GM04503 (cell line): ENCODE measurements around the gene NOTCH1.

Experiments used
- DNase-seq: peaks from one replicate; pipeline ENCODE4 v3.0.0-alpha.2; 2012; ENCODE audit warnings: low read depth

The NOTCH1 gene

DNA sequence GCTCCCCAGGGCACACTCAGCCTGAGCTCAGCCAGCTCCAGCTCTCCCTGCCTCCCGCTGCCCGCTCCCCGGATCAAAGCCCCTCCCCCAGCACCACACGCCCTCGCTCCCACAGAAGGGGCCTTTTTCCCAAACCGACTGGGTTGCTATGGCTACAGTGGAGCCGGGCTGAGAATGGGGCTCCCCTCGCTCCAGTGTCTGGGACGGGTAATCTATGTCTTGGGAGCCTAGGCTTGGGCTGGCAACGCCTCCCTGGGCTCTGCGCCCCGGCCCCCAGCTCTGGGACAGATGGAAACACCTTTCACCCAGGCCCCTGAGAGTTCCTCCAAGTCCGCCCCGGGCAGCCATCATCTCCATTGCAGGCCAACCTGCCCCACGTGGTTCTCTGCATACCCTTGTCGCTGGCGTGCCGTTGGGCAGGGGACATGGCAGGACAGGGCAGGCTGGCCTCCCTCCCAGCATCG is 29.6 kb downstream of the NOTCH1 start:
- no peak for DNase-seq

DNA sequence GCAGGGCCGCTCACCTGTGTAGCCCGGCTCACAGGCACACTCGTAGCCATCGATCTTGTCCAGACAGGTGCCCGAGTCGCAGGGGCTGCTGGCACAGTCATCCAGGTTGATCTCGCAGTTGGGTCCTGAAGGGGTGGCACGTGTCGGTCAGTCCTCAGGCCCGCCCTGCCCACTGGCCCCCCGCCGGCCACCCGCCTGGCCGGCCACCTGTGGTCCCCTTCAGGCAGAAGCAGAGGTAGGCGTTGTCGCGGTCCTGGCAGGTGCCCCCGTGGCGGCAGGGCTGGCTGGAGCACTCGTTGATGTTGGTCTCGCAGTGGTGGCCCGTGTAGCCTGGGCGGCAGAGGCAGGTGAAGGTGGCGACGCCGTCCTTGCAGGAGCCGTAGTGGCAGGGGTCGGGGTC is 30.6 kb downstream of the NOTCH1 start:
- no peak for DNase-seq

DNA sequence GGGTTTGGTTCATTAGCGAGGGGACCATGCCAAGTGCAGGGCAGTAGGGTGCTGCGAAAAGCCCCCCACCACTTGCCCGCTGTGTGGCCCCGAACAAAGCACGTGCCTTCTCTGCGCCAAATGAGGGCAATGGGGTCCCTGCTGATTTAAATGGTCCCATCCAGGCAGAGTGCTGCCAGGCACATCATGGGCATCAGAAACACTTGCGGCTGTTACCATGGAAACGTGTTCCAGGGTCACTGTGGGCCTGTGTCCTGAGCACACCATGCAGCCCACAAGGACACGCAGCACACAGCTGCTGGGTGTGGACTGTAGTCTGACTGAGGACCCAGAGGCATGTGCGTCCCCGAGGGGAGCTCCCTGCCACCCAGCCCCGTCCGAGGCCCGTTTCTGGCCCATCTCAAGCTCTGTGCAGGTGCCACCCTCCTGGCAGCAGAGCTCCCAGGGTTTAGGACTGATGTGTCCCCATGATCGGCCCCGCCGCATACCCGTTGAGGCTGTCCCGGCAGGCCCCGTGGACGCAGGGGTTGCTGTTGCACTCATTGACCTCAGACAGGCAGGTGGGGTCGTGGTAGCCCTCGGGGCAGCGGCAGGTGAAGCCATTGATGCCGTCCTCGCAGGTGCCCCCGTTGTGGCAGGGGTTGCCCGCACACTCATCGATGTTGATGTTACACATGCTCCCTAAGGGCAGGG is 31.7 kb downstream of the NOTCH1 start:
- no peak for DNase-seq

DNA sequence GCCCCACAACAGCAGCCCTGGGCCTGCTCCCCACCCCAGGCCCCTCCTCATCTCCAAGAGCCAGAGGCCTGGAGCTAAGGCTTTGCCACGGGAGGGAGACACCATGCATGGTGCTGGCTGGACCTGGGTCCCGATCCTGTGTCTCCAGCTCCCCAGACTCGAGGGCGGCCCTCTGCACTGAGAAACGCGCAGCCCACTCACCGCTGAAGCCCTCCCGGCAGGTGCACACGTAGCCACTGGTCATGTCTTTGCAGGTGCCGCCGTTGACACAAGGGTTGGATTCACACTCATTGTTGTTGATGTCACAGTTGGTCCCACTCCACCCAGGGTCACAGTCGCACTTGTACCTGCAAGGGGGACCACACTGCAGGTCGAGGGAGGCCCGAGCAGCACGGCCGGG is 32.7 kb downstream of the NOTCH1 start:
- DNase-seq, result no peak

DNA sequence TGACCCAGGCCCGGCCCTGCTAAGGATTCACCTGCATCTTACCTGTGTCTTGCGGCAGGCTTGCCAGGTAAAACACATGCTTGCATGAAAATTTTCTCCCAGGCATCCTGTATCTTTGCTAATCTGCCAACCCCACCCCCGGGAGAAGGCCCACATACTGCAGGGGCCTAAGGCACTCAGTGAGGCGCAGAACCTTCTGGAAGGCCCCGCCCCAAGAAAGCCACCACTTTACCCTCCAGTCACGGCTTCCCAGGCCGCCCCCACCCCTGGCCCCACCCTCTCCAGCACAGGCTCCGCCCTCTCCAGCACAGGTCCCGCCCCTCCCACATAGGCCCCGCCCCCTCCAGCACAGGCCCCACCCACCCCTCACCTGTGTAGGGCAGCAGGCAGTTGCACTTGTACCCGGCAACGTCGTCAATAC is 33.2 kb downstream of the NOTCH1 start:
- DNase-seq, result no peak

DNA sequence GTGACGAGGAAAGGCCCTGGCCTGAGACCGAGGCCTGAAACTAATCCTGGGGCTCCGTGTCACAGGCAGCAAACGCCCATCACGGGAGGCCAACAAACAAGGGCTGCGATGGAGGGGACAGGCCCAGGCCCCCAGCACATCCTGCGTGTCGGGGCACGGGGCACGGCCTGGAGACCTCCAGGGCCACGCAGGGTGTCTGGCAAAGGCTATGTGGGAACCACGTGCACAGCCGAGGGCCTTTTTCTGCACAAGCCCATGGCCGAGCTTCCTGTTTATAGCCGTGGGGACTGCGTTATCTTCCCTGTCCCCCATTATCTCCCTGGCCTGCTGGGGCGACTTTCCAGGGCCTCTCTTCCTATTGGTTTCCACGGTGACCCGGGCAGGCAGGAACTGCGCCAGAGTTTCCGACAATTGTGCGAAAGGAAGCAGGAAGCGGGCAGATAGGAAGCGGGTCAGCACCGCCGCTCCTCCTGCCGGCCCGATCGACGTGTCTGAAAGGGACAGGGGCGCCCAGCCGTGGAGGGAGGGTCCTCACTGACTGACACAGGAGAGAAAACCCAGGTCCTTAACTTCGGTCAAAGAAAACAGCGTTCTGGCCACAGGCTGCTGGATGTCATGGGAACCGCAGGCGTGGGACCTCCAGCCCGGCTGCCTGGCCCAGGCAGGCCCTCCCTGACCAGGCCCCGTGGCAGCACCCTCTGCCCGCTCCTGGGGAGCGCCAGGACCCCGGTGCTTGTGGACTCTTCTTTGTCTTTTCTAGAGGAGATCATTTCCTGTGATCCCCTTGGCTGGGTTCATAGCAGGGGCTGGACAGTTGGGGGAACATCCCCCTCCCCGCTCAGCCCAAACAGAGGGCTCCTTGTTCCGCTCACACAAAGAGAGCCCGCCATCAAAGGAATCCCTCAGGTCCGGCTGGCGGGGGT is 33.9 kb downstream of the NOTCH1 start:
- no peak for DNase-seq

DNA sequence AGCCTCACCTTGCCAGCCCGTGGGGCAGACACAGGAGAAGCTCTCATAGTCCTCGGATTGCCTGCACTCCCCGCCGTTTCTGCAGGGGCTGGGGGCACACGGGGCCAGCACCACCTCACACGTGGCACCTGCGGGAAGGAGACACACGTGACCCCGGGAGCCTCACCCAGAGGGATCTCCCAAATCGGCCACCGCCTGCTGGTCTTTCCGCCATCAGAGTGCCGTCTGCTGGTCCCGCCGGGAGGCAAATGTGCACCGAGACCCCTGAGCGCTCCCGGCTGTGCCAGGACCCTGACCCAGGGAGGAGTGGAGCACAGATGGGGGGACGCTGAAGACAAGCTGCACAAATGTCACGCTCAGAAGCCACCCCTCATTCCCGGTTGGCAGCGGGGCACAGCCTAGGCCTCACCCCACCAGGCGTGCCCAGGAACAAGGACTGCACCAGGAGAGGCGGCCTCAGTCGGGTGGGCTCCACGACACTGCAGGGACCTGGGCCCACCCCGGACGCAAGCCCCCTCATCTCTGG is 34.6 kb downstream of the NOTCH1 start:
- no peak for DNase-seq

DNA sequence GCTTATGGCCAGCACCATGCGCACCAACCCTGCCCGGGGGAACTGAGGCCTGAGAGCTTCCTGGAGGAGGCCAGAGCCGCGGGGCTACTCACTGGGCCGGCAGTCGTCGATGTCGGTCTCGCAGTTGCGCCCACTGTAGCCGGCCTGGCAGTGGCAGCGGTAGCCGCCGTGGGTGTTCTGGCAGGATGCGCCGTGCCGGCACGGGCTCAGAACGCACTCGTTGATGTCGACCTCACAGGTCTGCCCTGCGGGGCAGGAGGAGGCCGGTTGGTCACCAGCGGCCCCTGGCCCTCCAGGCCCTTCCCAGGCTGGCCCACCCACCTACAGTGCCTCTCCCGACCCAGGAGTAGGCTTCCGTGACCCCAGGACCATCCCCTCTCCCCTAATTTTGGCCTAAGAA is 35.3 kb downstream of the NOTCH1 start:
- no peak for DNase-seq

DNA sequence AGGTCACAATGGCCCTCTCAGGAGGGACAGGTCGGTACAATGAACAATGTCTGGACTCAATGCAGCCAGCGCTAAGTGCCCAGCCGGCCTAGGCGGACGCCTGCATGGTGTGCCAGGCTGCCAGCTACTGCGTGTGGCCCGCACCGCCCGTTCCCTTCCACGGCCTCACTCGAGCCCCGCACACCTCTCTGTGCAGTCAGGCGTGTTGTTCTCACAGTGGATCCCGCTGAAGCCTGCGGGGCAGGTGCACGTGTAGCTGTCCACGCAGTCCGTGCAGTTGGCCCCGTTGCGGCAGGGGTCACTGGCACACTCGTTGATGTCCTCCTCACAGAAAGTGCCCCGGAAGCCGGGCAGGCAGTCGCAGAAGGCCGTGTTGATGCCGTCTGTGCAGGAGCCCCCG is 36.3 kb downstream of the NOTCH1 start:
- no peak for DNase-seq

DNA sequence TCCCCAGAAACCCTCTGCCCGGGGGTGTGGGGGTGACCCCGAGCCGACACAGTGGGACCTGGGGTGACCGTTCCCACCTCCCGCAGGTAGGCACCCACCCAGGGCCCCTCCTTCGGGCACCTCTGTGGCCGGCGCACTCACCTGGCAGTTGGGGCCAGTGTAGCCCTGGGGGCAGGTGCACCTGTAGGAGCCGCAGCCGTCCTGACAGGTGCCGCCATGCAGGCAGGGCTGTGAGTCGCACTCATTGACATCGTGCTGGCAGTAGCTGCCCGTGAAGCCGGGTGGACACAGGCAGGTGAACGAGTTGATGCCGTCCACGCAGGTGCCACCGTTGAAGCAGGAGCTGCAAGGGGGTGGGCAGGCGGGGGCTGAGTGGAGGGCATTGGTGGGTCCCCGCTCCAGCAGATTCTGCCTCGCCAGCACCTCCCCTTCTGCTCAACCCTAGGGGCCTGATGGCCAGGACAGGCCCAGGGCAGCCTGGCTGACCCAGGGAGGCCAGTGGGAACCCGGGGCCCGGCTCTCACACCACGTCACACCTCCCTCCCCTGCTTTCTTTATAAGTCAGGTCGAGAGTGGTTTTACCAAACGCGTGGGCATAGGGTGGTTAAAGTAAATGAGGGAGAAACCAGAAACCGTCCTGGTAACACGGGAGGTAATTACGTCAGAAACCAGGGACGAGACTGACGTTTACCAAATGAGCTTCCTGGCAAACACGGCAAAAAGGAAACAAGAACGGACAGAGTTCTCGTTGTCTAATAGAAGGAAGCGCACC is 36.9 kb downstream of the NOTCH1 start:
- no peak for DNase-seq

DNA sequence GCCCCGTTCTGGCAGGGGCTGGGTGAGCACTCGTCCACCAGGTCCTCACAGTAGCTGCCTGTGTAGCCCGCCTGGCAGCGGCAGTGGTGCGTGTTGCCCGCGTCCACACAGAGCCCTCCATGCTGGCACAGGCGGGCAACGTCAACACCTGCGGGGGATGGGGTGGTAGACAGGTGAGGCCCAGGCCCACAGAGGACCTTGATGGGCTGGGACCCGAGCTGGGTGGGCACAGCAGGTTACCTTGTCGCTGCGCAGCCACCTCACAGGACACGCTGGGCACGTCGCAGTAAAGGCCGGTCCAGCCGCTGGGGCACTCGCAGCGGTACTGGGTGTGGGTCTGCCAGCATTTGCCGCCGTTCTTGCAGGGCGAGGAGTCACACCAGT is 37.9 kb downstream of the NOTCH1 start:
- DNase-seq, result no peak

DNA sequence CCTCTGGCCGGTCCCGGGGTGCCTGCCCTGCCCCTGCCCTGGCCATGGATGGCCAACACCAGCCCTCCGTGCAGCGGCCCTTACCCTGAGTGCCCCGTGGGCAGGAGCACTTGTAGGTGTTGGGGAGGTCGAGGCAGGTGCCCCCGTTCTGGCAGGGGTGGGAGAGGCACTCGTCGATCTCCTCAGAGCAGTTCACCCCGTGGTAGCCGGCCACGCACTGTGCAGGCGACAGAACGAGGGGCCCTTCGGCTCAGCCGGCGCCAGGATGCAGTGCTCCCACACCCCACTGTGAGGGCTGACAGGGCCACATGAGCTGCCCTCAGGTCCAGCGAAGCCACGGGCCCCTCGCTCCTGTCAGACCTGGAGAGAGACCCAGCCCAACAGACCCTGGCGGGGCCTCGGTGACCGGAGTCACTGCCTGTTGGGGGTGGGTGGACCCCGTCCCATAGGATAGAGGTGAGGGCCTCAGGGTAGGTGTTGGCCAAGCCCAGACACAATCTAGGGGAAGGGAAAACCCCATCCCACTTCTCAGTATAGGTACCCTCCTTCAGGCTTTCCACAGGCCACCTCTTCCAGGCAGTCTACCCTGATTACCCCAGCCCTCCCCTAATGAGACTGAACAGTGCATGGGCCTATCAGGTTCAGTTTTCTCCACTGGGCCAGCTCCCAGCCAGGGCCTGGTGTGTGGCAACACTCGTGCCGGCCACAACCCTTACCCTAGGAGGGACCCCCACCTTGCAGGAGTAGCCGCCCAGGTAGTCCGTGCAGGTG is 38.4 kb downstream of the NOTCH1 start:
- DNase-seq, result no peak

DNA sequence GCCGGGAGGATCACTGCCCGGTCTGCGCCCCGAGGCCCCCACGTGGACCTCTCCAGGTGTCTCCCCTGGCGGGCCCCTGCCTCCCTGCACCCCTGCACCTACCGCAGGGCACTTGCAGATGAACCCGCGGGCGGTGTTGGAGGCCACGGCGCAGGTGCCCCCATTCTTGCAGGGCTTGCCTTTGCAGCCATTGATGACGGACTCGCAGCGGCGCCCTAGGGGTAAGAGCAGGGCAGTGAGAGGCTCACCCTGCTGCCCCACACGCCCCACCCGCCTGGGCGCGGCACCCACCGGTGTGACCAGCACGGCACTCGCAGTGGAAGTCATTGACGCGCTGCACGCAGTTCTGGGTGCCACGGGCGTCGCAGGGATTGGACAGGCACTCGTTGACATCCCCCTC is 39.4 kb downstream of the NOTCH1 start:
- DNase-seq, result no peak

DNA sequence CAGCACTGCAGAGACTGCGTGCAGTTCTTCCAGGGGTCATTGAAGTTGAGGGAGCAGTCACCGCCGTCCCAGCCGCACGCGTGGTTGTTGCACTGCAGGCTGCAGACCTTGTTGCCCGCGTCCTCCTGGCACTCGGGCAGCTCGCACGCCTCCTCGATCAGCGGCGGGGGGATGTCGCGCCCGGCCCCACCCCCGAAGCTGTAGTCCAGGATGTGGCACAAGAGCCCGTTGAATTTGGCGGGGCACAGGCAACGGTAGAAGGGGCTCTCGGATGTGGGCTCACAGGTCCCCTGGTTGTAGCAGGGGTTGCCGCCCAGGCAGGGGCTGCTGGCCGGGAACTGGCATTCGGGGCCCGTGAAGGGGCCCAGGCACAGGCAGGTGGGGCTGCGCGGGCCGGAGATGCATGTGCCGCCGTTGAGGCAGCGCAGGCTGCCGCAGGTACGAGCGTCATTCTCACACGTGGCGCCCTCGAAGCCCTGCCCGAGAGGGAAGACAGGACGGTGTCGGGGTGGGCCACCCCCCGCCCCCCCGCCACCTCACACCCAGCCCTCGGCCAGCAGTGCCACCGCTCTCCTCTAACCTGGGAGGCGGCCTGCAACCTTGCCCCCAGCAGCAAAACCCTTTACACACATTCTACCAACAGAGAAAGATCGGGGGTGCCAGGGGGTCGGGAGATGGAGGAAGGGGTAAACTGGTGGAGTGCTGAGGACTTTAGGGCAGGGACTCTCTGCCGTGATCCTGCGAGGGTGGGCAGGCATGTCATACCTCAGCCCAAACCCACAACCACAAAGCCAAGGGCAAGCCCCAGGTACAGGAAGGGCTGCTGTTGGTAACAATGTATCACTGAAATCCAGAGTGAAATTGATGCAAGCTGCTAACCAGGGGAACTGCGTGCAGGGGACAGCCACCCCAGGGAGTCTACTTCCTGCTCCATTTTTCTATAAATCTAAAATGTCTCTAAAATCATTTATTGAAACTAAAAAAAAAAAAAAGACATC is 40.1 kb downstream of the NOTCH1 start:
- no peak for DNase-seq

DNA sequence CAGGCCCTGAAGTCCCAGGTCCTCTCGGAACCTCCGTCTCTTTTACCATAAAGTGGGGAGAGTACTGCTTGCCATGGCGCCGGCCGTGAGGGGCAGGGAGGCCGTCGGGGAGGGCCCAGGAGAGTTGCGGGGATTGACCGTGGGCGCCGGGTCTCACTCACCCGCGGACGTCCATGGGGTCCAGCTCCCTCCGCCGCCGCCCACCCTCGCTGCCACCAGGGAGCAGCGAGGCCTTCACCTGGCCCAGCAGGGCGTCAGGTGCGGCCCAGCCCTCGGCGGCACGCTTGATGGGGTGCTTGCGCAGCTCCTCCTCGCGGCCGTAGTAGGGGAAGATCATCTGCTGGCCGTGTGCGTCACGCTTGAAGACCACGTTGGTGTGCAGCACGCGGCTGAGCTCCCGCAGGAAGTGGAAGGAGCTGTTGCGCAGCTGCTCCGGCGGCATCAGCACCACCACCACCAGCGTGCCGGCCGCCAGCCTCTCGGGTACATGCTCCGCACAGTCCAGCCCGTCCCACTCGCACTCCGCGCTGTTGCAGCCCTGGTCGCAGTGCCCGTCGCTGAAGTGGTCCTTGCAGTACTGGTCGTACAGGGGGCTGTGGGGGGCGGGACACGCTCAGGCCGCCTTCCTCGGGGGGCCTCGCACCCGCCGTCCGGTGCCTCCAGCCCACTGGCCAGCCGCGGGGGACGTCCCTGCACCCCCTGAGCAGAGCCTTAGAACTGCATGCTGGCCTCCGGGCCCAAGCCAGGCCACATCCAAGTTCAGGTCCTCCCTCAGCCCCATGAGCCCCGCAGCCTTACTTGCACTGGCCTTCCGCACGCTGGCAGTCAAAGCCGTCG is 41.1 kb downstream of the NOTCH1 start:
- no peak for DNase-seq

DNA sequence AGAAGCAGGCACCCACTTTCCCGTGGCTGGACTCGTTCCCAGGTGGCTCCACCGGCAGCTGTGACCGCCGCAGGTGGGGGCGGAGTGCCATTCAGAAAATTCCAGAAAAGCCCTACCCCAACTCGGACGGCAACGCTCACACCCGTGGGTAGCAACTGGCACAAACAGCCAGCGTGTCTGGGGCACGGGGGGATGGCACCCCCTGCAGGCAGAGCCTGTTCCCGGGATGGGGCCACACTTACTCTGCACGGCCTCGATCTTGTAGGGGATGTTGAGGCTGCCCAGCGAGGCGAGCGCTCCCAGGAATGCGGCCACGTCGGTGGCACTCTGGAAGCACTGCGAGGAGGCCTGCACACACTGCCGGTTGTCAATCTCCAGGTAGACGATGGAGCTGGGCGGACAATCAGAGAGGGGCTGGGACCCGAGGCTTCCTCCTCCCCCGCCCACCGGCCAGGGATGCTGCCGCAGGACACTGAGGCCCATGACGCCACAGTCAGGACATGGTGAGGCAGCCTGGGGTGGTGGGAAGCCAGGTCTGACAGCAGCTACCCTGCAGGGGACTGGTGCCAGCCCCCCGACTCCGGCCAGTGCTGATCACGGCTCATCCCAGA is 42.8 kb downstream of the NOTCH1 start:
- no peak for DNase-seq

DNA sequence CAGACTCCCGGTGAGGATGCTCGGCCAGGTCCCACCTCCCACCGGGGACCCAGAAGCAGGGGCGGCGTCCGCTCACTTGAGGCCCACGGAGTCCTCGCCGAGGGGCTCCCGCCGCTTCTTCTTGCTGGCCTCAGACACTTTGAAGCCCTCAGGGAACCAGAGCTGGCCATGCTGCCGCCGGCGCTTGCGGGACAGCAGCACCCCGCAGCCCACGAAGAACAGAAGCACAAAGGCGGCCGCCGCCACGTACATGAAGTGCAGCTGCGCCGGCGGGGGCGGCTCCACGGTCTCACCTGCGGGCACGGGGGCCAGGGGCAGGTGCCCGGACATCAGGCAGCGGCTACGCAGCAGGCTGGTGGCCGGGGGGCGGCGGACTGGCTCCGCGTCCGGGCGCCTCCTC is 43.7 kb downstream of the NOTCH1 start:
- no peak for DNase-seq

DNA sequence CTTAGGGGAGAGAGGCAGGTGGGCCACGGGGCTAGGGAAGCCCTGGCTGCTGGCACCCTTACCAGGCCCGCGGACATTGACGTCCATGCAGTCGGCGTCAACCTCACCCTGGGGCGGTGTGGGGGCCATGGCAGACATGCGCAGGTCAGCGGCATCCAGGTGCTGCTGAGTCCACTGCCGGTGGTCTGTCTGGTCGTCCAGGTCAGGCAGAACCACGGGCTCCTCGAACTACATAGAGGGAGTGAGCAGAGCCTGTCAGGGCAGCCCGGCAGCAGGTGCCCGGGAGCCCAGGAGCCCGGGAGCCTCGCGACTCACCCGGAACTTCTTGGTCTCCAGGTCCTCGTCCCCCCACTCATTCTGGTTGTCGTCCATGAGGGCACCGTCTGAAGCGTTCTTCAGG is 44.2 kb downstream of the NOTCH1 start:
- DNase-seq, result no peak
